ENCODE data around the gene BHMT2. TPM values are rescaled to one million over a fixed set of nuclear protein-coding genes. Genes with fewer than 3 reads are reported as not detected.

BHMT2 gene
- total and polyA plus RNA-seq, 2 donors (not counting 3 experiments of a cell fraction or from before 2014, with no cell fraction given) = 0.71 to 0.92 TPM

DNA sequence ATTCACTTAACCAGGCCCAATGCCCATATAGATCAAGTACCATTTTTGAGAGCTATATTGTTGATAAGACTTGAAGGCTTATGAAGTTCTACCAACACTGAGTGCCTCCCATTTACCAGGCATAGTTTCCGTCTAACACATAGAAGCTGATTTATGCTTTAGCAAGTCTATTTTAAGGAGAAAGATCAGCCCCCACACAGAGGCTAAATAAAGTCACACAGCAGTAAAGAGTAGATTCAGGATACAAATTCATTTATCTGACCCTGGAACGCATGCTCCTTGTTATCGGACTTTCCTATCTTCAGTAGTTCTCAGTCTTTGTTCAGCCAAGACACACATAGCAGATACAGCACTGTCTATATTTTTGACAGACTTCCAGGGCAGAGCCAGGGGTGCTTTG is 34.3 kb upstream of the BHMT2 start:
- dilution Hi-C loops (cut with MboI; ENCODE audit: extremely low pct_ligation_motif_present, low sequenced_read_pairs) (no loop called here), intact Hi-C loops (cut with micrococcal nuclease) (no loop called here)
- DNase-seq (ENCODE audit: low read depth, low spot score) (no peak), FAIRE-seq (no peak)
- no TSS peak for BruUV-seq (replicated peaks)
- Histone ChIP-seq H3K4me2 (ENCODE audit: insufficient read depth, low read length) (no peak overlapping the region), H3K9me1 (replicated peaks; ENCODE audit: control insufficient read depth, extremely low read depth, insufficient read depth, low read length) (no peaks in the 10 kb centered on the region), H3K9ac (replicated peaks; ENCODE audit: extremely low read depth, insufficient read depth, low read length) (no peak overlapping the region), H3K4me3 (replicated peaks in 1 of 3; ENCODE audit: insufficient read depth in 1 of 3, low read depth in 1 of 3, low read length in 3 of 3) (no peak overlapping the region), H4K20me1 (replicated peaks; ENCODE audit: control insufficient read depth, extremely low read depth, insufficient read depth, low read length) (no peaks in the 10 kb centered on the region), H3K9me3 (replicated peaks; ENCODE audit: control insufficient read depth, insufficient read depth, low read length) (no peaks in the 10 kb centered on the region), H2AFZ (ENCODE audit: low read depth, low read length) (no peak overlapping the region), H3K27me3 (ENCODE audit: control insufficient read depth in 2 of 2, insufficient read depth in 2 of 2, low read length in 2 of 2) (peaks cover 0 to 1% of the 10 kb centered on the region in 2 experiments), H3K4me1 (ENCODE audit: control insufficient read depth, extremely low read depth, insufficient read depth, low read length) (no peaks in the 10 kb centered on the region), H3K27ac (ENCODE audit: insufficient read depth, low read depth, low read length) (no peak overlapping the region), H3K79me2 (ENCODE audit: control insufficient read depth, insufficient read depth, low read length) (no peaks in the 10 kb centered on the region), H3K36me3 (ENCODE audit: control insufficient read depth in 2 of 2, extremely low read depth in 1 of 2, insufficient read depth in 2 of 2, low read length in 2 of 2) (no peaks in the 10 kb centered on the region)
- CTCF ChIA-PET = interaction anchor here (1.1 to 3.5 kb wide), 3 partner anchors 10 to 98 kb away, joined by 3 to 31 read pairs (median 4); no protein-coding TSS in a partner anchor
- POLR2A ChIA-PET = interaction anchor here (0.7 kb wide), 1 partner anchor 20 kb away, joined by 4 read pairs; no protein-coding TSS in a partner anchor
- TF ChIP-seq FOS (IDR thresholded peaks at IDR 0.05; ENCODE audit: borderline replicate concordance, insufficient read depth, low read length) (no peak), MAX (IDR thresholded peaks at IDR 0.05; ENCODE audit: insufficient read depth, insufficient read length) (no peak), GATA2 (IDR thresholded peaks at IDR 0.05; ENCODE audit: insufficient read depth, insufficient read length, low read depth, low read length) (no peak), MYC (IDR thresholded peaks at IDR 0.05; ENCODE audit: low read depth, low read length) (no peak), POLR2AphosphoS5 (IDR thresholded peaks at IDR 0.05; ENCODE audit: insufficient read depth, low read depth, low read length) (no peak), JUN (IDR thresholded peaks at IDR 0.05; ENCODE audit: borderline replicate concordance, insufficient read depth, insufficient read length, low read depth) (no peak), EZH2 (IDR thresholded peaks at IDR 0.05; ENCODE audit: borderline replicate concordance, low read depth, low read length, severe bottlenecking) (no peak), POLR2A (IDR thresholded peaks at IDR 0.05; ENCODE audit: low read depth, low read length) (no peak)
- TF ChIP-seq, protein P1, sequence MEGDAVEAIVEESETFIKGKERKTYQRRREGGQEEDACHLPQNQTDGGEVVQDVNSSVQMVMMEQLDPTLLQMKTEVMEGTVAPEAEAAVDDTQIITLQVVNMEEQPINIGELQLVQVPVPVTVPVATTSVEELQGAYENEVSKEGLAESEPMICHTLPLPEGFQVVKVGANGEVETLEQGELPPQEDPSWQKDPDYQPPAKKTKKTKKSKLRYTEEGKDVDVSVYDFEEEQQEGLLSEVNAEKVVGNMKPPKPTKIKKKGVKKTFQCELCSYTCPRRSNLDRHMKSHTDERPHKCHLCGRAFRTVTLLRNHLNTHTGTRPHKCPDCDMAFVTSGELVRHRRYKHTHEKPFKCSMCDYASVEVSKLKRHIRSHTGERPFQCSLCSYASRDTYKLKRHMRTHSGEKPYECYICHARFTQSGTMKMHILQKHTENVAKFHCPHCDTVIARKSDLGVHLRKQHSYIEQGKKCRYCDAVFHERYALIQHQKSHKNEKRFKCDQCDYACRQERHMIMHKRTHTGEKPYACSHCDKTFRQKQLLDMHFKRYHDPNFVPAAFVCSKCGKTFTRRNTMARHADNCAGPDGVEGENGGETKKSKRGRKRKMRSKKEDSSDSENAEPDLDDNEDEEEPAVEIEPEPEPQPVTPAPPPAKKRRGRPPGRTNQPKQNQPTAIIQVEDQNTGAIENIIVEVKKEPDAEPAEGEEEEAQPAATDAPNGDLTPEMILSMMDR (IDR thresholded peaks at IDR 0.05; ENCODE audit: extremely low read depth in 1 of 2, insufficient read depth in 1 of 2, low read depth in 1 of 2, low read length in 2 of 2) = no peak
